NCI-H510A (cell line): ENCODE results near the gene MAST4.
A peak's percentile ranks its signal among the peaks of the same experiment; 100 is the strongest.

Experiments used
- DNase-seq: peaks from one replicate; lab custom pipeline; 2025; lab: John Stamatoyannopoulos, UW

Gene MAST4

DNA sequence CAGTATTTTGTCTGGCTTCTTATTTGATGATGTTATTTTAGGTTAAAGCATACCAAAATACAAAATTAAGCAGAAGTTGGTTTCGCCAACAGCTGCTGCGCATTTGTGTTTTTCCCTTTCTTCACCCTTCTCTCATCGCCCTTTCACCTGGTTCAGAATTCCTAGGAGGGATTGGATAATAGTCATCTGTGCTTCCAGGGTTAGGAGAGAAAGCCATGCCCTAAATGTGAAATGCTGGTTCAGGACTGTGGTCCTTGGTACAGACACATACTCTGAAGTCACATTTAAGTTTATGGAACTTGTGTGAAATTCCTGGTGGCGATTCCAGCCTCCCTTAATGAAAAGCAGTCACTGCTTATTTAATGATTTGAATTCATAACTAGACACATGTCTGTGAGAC, 7.7 kb downstream of the MAST4 start:
- DNase-seq, result no peak

- no peak for DNase-seq
Measured at GRCh38 chr5:66606713-66607112, 10.5 kb downstream of the MAST4 start.

- DNase-seq, result no peak
Measured at GRCh38 chr5:66608501-66608900, 12.3 kb downstream of the MAST4 start.

DNA sequence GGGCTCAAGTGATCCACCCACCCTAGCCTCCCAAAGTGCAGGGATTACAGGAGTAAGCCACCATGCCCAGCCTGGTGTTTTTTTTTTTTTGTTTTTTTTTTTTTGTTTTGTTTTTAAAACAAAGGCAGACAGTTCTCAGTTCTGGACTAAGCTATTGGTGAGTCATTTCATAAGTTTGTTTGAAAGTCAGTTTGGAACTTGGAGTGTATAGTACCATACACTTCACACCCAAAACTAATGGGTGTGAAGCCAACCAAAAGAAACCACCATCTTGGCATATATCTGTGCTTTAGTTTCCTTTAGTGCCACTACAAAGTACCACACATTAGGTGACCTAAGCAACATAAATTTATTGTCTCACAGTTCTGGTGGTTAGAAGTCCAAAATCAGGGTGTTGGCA, 13.4 kb downstream of the MAST4 start:
- no peak for DNase-seq

DNA sequence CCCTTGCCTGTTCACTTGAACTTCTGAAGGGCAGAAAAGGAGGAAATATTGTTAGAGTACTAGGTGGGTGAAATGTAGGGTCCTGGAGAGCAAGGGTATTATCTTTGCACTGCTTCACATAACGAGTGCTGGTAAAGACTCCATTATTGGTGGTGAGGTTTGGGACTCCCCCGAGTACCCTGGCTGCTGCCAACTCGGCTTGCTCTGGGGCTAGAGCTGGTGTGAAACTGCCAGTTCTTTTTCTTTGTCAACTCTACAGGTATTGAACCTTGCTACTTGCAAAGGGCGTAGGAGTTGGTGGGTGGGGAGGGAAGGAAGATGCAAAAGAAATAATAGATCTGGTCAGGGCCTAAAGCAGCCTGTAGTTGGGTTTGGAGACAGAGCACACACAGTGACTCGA, 16.0 kb downstream of the MAST4 start:
- DNase-seq, result no peak

- no peak for DNase-seq
Measured at GRCh38 chr5:66615136-66615535, 18.9 kb downstream of the MAST4 start.

DNA sequence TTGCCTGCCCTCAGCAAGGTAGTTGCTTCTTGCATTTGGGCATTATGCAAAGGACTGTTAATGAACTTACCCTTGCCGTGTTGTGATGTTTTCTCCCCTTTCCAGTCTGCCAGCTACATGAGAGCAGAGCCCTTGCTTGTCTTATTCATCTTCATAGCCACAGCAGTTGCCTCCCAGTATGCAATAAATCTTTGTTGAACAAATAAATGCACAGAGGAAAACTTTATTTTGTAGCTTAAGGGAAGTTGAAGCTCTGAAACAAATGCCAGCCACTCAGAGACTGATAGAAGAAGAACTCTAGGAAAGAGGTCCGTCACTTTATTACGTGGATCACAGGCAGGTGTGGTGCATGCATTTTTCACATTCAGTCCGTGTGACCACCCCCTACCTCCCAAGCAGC, 19.7 kb downstream of the MAST4 start:
- no peak for DNase-seq

DNA sequence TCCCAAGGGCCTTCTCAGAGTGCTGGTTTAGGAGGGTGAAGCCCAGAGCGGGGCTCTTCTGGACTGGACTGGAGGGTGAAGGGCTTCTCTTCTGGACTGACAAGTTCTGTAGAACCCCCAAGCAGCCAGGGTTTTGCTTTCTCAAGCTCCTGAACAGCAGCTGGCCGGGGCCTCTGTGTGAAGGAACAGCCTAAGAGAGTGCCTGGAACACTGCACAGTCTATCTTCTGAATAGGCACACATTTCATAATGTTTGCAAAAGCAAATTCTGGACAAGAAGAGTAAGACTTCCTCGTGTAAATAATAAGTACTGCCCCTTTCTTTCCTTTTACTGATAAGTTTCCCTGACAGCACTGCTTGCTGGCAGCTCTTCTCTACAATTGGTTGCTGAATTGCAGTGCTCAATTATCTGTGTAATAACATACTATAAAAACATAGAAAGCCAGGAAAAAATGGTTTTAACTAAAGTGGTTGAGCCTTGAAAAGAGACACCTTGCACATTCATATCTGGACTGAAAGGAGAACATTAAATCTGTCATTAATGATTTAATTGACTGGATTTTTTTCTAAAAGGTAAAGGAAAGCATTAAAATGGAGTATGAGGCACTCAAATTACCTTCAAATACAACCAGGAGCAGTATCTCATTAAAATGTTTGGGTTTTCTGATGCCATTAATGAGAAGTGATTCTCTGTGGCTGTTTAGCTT, 20.5 kb downstream of the MAST4 start:
- no peak for DNase-seq

DNA sequence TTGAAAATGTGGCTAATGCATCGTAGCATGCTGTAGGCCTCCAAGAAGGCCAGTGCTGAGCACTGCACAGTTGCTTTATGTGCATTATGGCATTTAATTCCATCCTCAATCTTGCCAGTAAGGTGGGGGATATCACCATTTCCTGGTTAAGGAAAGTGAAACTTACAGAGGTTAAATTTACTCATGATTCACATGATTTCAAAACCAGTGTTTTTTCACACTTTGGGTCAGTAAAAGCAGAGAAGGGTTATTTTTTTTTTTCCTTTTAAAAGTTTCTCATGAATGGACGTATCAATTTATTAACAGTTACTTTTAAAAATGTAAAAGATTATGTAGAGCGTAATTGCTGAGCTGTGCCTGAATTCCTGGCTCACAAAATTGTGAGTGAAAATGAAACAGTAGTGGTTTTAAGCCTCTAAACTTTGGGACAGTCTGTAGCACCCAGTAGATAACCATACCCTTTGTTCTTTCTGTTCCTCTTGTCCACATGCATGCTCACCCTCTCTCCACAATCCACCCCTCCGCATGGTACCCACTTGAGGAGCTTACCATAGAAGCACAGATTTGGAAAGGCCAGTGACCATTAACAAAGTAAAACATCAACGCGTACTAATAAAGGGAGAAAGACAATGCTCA, 21.2 kb downstream of the MAST4 start:
- no peak for DNase-seq

DNA sequence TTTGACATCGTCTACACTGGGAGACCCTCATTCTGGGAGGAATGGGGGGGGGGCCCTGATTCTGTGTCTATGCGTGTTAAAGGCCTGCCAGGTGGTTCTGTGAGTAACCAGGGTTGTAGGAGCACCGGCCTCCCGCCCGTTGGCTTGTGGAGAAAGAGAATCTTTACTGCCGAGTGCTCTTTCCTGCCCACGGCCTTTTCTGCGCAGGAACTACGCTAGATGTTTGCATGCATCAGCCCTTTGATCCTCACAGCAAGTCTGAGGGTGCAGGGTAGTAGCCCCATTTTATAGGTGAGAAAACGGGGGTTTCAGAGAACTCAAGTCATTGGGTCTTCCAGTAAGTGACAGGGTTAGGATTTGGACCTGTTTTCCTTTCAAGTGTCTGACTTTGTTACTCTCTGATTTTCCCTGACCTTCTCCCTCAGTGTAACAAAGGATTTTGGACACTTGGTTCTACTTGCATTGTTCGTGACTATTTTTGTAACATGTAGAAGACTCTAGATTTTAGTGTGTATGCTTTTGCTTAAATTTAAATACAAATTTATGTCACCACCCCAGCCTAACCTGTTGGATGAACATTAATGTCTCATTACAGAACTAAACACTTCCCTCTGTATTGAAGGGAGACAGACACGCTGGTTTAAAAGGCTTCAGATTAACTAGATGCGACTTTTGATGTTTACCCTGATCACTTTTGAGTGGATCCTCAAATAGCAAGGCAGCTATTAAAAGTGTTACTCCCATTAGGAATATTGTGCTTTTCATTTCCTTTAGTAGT, 22.0 kb downstream of the MAST4 start:
- no peak for DNase-seq

DNA sequence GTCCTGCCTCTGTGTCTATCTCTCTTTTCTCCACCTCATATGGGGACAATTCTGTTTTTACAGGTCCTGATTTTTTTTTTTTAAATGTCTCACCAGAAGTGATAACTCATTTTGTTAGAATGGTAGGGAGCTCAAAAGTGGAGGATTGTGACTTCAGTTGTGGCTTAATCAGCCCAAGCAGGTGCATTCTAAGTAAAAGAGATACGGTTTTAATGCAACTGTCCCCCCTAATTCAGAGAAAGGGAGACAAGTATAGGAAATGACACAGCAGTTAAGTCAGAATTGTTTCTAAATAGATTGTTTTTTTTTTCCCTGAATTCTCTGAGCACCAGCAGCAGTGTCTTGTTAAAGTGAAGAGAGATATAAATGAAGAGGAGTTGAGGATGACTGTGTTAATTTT, 24.5 kb downstream of the MAST4 start:
- DNase-seq, result no peak

GRCh38 chr5:66621146-66621545, 25.0 kb downstream of the MAST4 start:
- DNase-seq, result no peak

GRCh38 chr5:66621736-66622135, 25.5 kb downstream of the MAST4 start:
- DNase-seq, result no peak

GRCh38 chr5:66628561-66628960, 32.4 kb downstream of the MAST4 start:
- no peak for DNase-seq

GRCh38 chr5:66629446-66629845, 33.3 kb downstream of the MAST4 start:
- no peak for DNase-seq

DNA sequence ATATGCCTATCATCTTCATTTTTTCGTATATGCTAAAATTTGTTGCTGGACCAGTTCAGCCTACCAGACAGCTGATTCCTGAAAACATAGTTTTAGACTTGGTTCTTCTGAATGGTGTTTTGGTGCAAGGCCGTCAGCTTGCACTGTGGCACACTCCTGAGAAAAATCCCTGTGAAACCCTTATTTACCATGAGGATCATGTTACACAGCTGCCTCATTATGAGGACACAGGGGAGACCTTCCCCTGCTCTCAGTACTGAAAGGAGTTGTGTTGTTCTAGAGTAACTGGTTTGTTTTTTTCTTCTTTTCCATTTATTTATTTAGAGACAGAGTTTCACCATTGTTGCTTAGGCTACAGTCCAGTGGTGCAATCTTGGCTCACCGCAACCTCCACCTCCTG, 37.6 kb downstream of the MAST4 start:
- peak; percentile 7 for DNase-seq

- DNase-seq, result no peak
Measured at GRCh38 chr5:66634601-66635000, 38.4 kb downstream of the MAST4 start.

GRCh38 chr5:66637994-66638393, 41.8 kb downstream of the MAST4 start:
- no peak for DNase-seq

DNA sequence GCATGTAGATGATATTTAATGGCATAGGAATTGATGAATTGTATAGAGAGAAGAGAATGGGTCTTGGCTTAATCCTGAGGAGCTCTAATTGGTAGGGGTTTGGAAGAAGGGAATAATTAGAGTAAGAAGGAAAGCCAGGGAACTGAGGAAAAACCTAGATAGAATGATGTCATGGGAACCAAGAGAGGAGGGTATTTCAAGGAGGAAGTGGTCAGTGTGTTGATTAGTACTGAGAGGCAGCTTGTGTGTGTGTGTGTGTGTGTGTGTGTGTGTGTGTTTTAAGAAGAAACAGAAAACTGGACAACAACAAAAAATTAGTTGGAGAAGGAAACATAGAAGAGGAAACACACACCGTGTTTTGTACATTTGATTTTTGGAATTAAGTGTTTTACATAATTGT, 42.8 kb downstream of the MAST4 start:
- DNase-seq, result no peak

DNA sequence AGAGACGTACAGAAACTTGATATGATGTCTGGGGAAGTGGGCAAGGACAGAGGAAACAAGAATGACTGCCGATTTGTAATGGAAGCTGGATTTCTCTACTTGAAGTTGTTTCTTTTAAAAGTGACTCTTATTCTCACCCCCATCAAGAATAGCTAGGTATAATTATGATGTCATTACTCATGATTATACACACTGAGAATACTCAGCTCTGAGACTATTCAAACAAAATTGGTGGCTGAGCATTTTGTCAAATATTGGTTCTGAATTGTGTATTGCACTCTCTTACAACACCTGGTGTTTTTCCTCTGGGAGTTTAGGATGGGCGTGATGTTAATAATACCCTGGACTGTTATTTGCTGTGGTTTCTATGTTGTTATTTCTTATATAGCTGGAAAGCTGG, 46.3 kb downstream of the MAST4 start:
- peak; percentile 11 for DNase-seq

GRCh38 chr5:66643387-66643786, 47.2 kb downstream of the MAST4 start:
- DNase-seq, result no peak

DNA sequence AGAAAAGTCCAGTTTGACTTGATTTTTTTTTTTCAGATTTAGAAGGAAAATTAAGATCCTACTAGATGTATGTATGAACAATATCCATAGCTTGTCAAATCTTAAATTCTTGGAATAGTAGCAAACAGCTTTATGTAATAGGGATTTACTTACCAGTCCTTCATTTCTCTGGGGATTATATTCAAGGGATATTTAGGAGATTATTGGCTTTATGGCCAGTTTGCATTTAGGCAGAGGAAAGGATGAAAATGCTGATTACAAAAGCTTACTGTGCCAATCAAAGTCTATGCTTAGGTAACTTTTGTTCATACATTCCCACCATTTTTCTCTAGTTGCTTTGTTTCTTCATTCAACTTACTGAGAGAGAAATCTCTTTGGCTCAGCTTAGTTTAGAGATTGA, 47.9 kb downstream of the MAST4 start:
- no peak for DNase-seq

DNA sequence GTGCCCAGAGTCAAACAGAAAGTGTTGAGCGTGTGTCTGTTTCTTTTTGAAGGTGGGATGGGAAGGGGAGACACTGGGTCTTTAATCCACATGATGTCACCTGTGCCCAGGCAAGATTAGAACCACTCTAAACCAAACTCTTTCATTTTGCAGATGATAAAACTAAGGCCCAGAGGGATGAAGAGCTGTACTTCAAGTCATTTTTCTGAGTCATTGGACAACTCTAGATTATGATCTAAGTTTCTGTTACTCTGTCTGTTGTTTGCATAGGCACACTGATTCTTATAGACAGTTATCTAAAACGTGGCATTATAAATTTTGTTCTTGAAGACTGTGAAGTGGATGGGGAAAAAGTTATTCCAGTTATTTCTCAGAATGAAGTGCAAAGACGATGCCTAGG, 48.8 kb downstream of the MAST4 start:
- DNase-seq, result no peak
